K562 (cell line): Measurements from ENCODE around the gene UBN1. TPM values are rescaled to one million over a fixed set of nuclear protein-coding genes. Genes with fewer than 3 reads are reported as not detected.

Experiments used
- ARID2 ChIP-seq: fragments of 450-650 bp; IDR thresholded peaks from 2 replicates; pipeline ENCODE4 v1.6.1; 2017; ENCODE audit warnings: antibody characterized with exemption, mild to moderate bottlenecking
- CTBP1 ChIP-seq: fragments of 450-650 bp; IDR thresholded peaks from 2 replicates; pipeline ENCODE4 v1.6.1; 2016; ENCODE audit warnings: borderline replicate concordance
- CXXC5 ChIP-seq: fragments of 250-450 bp; sonication (Bioruptor Pico); IDR thresholded peaks from 2 replicates; pipeline ENCODE4 v1.8.0; 2022; ENCODE audit warnings: inconsistent platforms, mild to moderate bottlenecking, moderate library complexity
- FOS ChIP-seq: IDR thresholded peaks from 3 replicates; pipeline ENCODE4 v1.6.1; 2011; ENCODE audit not compliant: insufficient read length; ENCODE audit errors: extremely low read depth
- FUS ChIP-seq: fragments of 200-400 bp; formaldehyde crosslinking; optimal IDR thresholded peaks from 2 replicates; pipeline ENCODE3; 2017; ENCODE audit warnings: low read depth, low read length
- KAT7 ChIP-seq: sonication (generic); formaldehyde crosslinking; IDR thresholded peaks from 2 replicates; pipeline ENCODE4 v1.8.0; 2022; ENCODE audit warnings: missing genetic modification reagents, mild to moderate bottlenecking, borderline replicate concordance
- KHSRP ChIP-seq: fragments of 450-650 bp; IDR thresholded peaks from 2 replicates; pipeline ENCODE4 v1.6.1; 2017
- MCM2 ChIP-seq: fragments of 450-650 bp; IDR thresholded peaks from 2 replicates; pipeline ENCODE4 v1.6.1; 2017; ENCODE audit warnings: low read depth, mild to moderate bottlenecking
- MCM3 ChIP-seq: fragments of 450-650 bp; IDR thresholded peaks from 2 replicates; pipeline ENCODE4 v1.6.1; 2016
- PHF8 ChIP-seq: fragments of 200-600 bp; sonication (generic); IDR thresholded peaks from 2 replicates; pipeline ENCODE4 v1.6.1; 2012; ENCODE audit warnings: mixed run types, mild to moderate bottlenecking, inconsistent platforms, low read length, moderate library complexity, borderline replicate concordance
- POLR2A ChIP-seq: fragments of 450-650 bp; conservative IDR thresholded peaks from 2 replicates; pipeline ENCODE4 v1.6.1; 2016
- POLR3G ChIP-seq: IDR thresholded peaks from 2 replicates; pipeline ENCODE4 v1.6.1; 2011; ENCODE audit not compliant: insufficient read length, insufficient replicate concordance; ENCODE audit errors: extremely low read depth
- ZNF3 ChIP-seq: fragments of 250-450 bp; sonication (Bioruptor Pico); IDR thresholded peaks from 2 replicates; pipeline ENCODE4 v1.5.0; 2021; ENCODE audit warnings: mild to moderate bottlenecking, moderate library complexity
- ZNF324 ChIP-seq: fragments of 250-450 bp; sonication (Bioruptor Pico); IDR thresholded peaks from 2 replicates; pipeline ENCODE4 v1.4.0; 2020; ENCODE audit warnings: mild to moderate bottlenecking
- ZNF668 ChIP-seq: fragments of 250-450 bp; sonication (Bioruptor Pico); IDR thresholded peaks from 2 replicates; pipeline ENCODE4 v1.8.0; 2022; ENCODE audit warnings: mild to moderate bottlenecking, inconsistent platforms
- polyA plus RNA-seq, 8 experiments: library from polyadenylated mRNA; depleted of rRNA in 4 of 8; stranded (reverse) in 5 of 8; unstranded in 3 of 8; fragments of >200 nt; fragmentation: Nextera tagmentation in 2 of 8; fragmentation: Illumina TruSeq in 1 of 8; extraction: Ambion mirVana in 2 of 8; extraction: Trizol in 1 of 8; gene quantifications; 2 replicates each; pipeline versions ENCODE4 v1.2.1 to v1.2.3, GENCODE V29; 2011 to 2014; ENCODE audit warnings: inconsistent platforms in 1 of 8, missing spikeins in 1 of 8
- total RNA-seq, 7 experiments: library from RNA; depleted of rRNA in 6 of 7; stranded (reverse); fragments of >200 nt in 6 of 7; fragmentation: Illumina TruSeq in 2 of 7; extraction: Trizol in 2 of 7; gene quantifications; 2 replicates each; pipeline versions ENCODE4 v1.2.1 to v1.2.3, GENCODE V29; 2011 to 2021; ENCODE audit warnings: low replicate concordance in 1 of 7
- TF ChIP-seq, protein P1 (sequence below): fragments of 150-350 bp; IDR thresholded peaks from 2 replicates; pipeline ENCODE4 v1.6.1; 2014; ENCODE audit warnings: low read depth, mild to moderate bottlenecking, low read length, borderline replicate concordance
- TF ChIP-seq, protein P2 (sequence below), 2 experiments: fragments of 150-350 bp in 1 of 2; IDR thresholded peaks; 2 replicates each; pipeline ENCODE4 v1.6.1; 2012 to 2016; ENCODE audit warnings: low read depth in 2 of 2, low read length in 2 of 2, mild to moderate bottlenecking in 1 of 2, moderate library complexity in 1 of 2
- TF ChIP-seq, protein P3 (sequence below), 2 experiments: fragments of 200-800 bp in 1 of 2; sonication (Bioruptor generic) in 1 of 2; sonication (generic) in 1 of 2; formaldehyde crosslinking in 1 of 2; IDR thresholded peaks in 1 of 2; conservative IDR thresholded peaks in 1 of 2; 2 replicates each; pipeline versions ENCODE4 v1.5.0 to v1.6.1; 2016 to 2020; ENCODE audit warnings: missing compliant biosample characterization in 1 of 2, missing genetic modification characterization in 1 of 2, missing genetic modification reagents in 1 of 2
- TF ChIP-seq, protein P4 (sequence below): IDR thresholded peaks from 2 replicates; pipeline ENCODE4 v1.6.1; 2012; ENCODE audit warnings: low read depth, low read length, improper control_type of control experiment, borderline replicate concordance

Gene UBN1
- total and polyA plus RNA-seq, 9 of the 15 experiments (the other 6 are each of a cell fraction or from before 2014, with no cell fraction given) = 1.5 to 45.7 (median 20.6) TPM

DNA sequence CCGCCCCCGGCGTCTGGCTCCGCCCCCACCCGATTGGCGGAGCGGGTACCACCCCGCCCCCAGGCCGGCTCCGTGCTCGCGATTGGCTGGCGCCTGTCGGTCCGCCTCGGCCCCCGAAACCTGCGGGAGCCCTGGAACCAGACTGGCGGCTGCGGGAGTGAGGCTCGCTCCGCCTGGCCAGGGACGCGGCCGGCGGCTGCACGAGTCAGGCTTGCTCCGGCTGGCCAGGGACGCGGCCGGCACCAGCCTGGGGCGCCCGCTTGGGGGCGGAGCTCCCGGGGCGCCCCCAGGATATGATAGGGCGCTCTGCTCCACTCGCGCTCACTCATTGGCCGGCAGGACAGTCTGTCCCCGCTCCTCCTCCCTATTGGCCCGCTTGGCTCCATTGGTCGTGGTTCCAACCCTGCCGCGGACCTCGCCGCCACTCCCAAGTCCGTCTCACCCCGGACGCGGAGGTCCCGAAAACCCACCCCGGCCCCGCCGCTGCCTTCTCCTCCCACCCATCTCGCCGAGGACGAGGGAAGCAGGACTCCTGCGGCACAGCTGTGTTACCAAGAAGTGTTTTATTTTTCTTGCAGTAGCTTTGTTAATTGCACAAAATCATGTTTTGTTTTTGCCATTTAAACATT is 44.5 kb upstream of the UBN1 start (continued):
- TF ChIP-seq, protein P1, sequence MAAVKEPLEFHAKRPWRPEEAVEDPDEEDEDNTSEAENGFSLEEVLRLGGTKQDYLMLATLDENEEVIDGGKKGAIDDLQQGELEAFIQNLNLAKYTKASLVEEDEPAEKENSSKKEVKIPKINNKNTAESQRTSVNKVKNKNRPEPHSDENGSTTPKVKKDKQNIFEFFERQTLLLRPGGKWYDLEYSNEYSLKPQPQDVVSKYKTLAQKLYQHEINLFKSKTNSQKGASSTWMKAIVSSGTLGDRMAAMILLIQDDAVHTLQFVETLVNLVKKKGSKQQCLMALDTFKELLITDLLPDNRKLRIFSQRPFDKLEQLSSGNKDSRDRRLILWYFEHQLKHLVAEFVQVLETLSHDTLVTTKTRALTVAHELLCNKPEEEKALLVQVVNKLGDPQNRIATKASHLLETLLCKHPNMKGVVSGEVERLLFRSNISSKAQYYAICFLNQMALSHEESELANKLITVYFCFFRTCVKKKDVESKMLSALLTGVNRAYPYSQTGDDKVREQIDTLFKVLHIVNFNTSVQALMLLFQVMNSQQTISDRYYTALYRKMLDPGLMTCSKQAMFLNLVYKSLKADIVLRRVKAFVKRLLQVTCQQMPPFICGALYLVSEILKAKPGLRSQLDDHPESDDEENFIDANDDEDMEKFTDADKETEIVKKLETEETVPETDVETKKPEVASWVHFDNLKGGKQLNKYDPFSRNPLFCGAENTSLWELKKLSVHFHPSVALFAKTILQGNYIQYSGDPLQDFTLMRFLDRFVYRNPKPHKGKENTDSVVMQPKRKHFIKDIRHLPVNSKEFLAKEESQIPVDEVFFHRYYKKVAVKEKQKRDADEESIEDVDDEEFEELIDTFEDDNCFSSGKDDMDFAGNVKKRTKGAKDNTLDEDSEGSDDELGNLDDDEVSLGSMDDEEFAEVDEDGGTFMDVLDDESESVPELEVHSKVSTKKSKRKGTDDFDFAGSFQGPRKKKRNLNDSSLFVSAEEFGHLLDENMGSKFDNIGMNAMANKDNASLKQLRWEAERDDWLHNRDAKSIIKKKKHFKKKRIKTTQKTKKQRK = 0 out of 2 replicates have a peak, but pooled peaks have one; percentile 46
- TF ChIP-seq, protein P2, sequence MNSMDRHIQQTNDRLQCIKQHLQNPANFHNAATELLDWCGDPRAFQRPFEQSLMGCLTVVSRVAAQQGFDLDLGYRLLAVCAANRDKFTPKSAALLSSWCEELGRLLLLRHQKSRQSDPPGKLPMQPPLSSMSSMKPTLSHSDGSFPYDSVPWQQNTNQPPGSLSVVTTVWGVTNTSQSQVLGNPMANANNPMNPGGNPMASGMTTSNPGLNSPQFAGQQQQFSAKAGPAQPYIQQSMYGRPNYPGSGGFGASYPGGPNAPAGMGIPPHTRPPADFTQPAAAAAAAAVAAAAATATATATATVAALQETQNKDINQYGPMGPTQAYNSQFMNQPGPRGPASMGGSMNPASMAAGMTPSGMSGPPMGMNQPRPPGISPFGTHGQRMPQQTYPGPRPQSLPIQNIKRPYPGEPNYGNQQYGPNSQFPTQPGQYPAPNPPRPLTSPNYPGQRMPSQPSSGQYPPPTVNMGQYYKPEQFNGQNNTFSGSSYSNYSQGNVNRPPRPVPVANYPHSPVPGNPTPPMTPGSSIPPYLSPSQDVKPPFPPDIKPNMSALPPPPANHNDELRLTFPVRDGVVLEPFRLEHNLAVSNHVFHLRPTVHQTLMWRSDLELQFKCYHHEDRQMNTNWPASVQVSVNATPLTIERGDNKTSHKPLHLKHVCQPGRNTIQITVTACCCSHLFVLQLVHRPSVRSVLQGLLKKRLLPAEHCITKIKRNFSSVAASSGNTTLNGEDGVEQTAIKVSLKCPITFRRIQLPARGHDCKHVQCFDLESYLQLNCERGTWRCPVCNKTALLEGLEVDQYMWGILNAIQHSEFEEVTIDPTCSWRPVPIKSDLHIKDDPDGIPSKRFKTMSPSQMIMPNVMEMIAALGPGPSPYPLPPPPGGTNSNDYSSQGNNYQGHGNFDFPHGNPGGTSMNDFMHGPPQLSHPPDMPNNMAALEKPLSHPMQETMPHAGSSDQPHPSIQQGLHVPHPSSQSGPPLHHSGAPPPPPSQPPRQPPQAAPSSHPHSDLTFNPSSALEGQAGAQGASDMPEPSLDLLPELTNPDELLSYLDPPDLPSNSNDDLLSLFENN (IDR thresholded peaks at IDR 0.05; ENCODE audit: low read depth in 2 of 2, low read length in 2 of 2) = no peak
- peak; percentile 45; the same call in 1 of the 2 replicates for TF ChIP-seq CTBP1
- peak; percentile 37; the same call in 1 of the 2 replicates for TF ChIP-seq PHF8
- no peak for TF ChIP-seq MCM3
- no peak for TF ChIP-seq FUS
- no peak for TF ChIP-seq ARID2
- TF ChIP-seq, protein P3, sequence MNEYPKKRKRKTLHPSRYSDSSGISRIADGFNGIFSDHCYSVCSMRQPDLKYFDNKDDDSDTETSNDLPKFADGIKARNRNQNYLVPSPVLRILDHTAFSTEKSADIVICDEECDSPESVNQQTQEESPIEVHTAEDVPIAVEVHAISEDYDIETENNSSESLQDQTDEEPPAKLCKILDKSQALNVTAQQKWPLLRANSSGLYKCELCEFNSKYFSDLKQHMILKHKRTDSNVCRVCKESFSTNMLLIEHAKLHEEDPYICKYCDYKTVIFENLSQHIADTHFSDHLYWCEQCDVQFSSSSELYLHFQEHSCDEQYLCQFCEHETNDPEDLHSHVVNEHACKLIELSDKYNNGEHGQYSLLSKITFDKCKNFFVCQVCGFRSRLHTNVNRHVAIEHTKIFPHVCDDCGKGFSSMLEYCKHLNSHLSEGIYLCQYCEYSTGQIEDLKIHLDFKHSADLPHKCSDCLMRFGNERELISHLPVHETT (CRISPR knock-in tag; conservative IDR thresholded peaks at IDR 0.05 in 1 of 2, IDR thresholded peaks at IDR 0.05 in 1 of 2) = peak in 1 of 2 experiments; percentile 57; a peak in 1 of 4 replicates
- no peak for TF ChIP-seq ZNF668 (CRISPR knock-in tag)
- TF ChIP-seq, protein P4, sequence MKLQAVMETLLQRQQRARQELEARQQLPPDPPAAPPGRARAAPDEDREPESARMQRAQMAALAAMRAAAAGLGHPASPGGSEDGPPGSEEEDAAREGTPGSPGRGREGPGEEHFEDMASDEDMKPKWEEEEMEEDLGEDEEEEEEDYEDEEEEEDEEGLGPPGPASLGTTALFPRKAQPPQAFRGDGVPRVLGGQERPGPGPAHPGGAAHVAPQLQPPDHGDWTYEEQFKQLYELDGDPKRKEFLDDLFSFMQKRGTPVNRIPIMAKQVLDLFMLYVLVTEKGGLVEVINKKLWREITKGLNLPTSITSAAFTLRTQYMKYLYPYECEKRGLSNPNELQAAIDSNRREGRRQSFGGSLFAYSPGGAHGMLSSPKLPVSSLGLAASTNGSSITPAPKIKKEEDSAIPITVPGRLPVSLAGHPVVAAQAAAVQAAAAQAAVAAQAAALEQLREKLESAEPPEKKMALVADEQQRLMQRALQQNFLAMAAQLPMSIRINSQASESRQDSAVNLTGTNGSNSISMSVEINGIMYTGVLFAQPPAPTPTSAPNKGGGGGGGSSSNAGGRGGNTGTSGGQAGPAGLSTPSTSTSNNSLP = no peak
- TF ChIP-seq KHSRP = no peak
- TF ChIP-seq ZNF324 (CRISPR knock-in tag) = no peak
- peak; percentile 15; the same call in 1 of the 2 replicates for TF ChIP-seq KAT7 (CRISPR knock-in tag)
- no peak for TF ChIP-seq MCM2
- TF ChIP-seq ZNF3 (CRISPR knock-in tag) = no peak
- peak; percentile 61; the same call in 1 of the 2 replicates for TF ChIP-seq CXXC5 (CRISPR knock-in tag)
- no peak for TF ChIP-seq POLR3G
- TF ChIP-seq POLR2A = peak; percentile 62
- TF ChIP-seq FOS = peak; percentile 96
